IPS-15b (cell line): ENCODE measurements around the gene LMTK3.

Source experiments
- H3K27me3 ChIP-seq: one replicate; pipeline ENCODE4 v1.6.1; 2013; ENCODE audit warnings: low read length; ENCODE audit not compliant: control insufficient read depth, insufficient read depth
- H3K36me3 ChIP-seq: one replicate; pipeline ENCODE4 v1.6.1; 2013; ENCODE audit warnings: low read length; ENCODE audit not compliant: control insufficient read depth, insufficient read depth
- H3K4me1 ChIP-seq: one replicate; pipeline ENCODE4 v1.6.1; 2013; ENCODE audit warnings: mild to moderate bottlenecking, low read length; ENCODE audit not compliant: control insufficient read depth, insufficient read depth
- H3K4me3 ChIP-seq: one replicate; pipeline ENCODE4 v1.5.1; 2013; ENCODE audit warnings: low read depth, low read length
- H3K9ac ChIP-seq: one replicate; pipeline ENCODE4 v1.6.1; 2013; ENCODE audit warnings: low read depth, mild to moderate bottlenecking, low read length
- H3K9me3 ChIP-seq: one replicate; pipeline ENCODE4 v1.6.1; 2013; ENCODE audit warnings: mild to moderate bottlenecking, low read length; ENCODE audit not compliant: control insufficient read depth, insufficient read depth

Gene LMTK3

DNA sequence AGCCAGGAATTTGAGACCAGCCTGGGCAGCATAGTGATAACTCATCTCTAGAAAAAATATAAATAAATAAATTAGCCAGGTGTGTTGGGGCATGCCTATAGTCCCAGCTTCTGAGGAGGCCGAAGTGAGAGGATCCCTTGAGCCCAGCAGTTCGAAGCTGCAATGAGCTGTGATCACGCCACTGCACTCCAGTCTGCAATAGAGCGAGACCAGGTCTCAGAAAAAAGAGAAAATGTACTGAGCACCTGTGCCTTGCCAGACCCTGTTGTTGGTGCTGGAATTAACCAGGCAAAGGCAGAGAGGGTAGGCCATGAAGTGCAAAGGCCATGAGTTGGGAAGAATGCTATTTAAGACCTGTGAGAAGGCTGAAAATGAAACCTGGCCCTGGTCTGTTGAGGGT is 39.8 kb downstream of the LMTK3 start:
- H3K9ac ChIP-seq: no peak overlapping the region
- peaks cover 2% of the 10 kb centered on the region for H3K4me1 ChIP-seq
- peaks cover 62% of the 10 kb centered on the region for H3K36me3 ChIP-seq

DNA sequence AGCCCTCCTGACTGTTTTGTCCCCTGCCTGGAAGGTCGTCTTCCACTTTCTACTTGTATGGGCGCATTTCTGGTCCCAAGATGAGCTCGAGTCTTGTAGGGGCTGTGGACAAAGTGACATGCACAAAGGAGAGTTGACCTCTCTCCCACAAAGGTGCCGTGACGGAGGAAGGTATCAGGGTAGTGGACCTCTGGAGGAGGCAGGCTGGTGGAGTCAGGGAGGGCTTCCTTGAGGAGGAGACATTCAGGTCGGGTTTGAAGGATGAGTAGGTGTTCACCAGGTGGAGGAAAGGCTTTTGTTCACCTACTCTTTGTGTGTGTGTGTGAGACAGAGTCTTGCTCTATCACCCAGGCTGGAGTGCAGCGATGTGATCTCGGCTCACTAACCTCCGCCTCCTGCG is 40.8 kb downstream of the LMTK3 start:
- H3K4me3 ChIP-seq: no peak overlapping the region
- H3K36me3 ChIP-seq: peaks cover 53% of the 10 kb centered on the region
- H3K9ac ChIP-seq: no peak overlapping the region
- no peaks in the 10 kb centered on the region for H3K9me3 ChIP-seq
- no peaks in the 10 kb centered on the region for H3K27me3 ChIP-seq
- peaks cover 2% of the 10 kb centered on the region for H3K4me1 ChIP-seq

More for the DNA sequence above, 39.8 kb downstream of the LMTK3 start:
- H3K27me3 ChIP-seq: no peaks in the 10 kb centered on the region
- no peaks in the 10 kb centered on the region for H3K9me3 ChIP-seq
- H3K4me3 ChIP-seq: no peak overlapping the region

DNA sequence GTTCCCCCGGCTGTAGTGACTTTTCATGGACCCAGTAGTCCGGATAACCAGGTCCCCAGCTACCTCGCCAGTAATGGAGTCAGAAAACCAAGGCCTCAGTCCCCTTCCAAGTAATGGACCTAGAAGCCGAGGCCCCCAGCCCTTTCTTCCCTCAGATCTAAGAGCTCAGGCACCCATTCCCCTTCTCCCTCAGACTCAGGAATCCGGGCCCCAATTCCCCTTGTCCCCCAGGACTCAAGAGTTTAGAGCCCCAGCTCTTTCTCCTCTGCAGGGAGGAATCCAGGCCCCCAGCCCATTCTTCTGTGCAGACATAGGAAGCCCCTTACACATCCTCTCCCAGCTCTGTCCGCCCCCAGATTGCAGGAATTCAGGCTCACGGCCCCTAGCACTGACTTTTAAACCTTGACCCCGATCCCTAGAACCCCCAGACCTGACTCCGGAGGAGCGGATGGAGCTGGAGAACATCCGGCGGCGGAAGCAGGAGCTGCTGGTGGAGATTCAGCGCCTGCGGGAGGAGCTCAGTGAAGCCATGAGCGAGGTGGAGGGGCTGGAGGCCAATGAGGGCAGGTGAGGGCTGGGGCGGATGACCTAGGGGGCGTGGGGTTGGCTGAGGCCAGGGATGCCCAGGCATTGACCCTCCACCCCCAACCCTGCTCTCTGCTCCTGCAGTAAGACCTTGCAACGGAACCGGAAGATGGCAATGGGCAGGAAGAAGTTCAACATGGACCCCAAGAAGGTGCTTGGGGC is 41.5 kb downstream of the LMTK3 start:
- H3K9ac ChIP-seq: no peak overlapping the region
- peak overlapping the region; percentile 85 for H3K4me3 ChIP-seq
- H3K27me3 ChIP-seq: no peaks in the 10 kb centered on the region
- H3K4me1 ChIP-seq: peaks cover 2% of the 10 kb centered on the region
- H3K36me3 ChIP-seq: peaks cover 45% of the 10 kb centered on the region
- no peaks in the 10 kb centered on the region for H3K9me3 ChIP-seq

DNA sequence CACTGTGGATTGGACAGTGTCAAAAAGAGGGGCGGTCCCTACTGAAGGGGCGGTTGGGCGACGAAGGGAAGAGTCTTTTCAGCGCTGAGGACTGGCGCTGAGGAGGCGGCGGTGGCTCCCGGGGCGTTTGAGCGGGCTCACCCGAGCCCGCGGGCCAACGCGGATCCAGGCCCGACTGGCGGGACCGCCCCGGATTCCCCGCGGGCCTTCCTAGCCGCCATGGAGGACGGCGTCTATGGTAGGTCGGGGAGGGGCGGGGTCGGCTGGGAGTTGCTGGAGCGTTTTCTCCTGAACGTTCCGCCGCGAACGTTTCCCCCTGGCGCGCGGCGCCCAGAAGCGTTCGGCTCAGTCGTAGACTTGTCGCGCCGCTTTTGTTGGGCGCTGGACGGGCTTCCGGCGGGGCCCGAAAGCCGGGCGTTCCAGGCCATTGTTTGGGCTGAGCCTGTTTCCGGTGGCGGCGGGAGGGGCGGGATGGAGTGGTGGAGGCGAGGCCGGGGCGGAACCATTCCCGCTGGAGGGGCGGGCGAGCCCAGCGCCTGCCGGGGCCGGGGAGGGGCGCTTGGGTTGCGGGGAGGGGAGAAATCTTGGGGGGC is 42.2 kb downstream of the LMTK3 start, which contains the start of gene CYTH2:
Gene CYTH2, plus strand, starts transcription at position 81 of the 593 bp plus-strand sequence. Its CDS starts 139 bp downstream, at position 220.
- Histone ChIP-seq H3K4me3 (peak within 1 kb of the TSS; percentile 85), H3K9ac (peak within 1 kb of the TSS; percentile 92), H3K9me3 (no peaks in the 10 kb centered on the region), H3K36me3 (peaks cover 39% of the 10 kb centered on the region), H3K4me1 (peaks cover 2% of the 10 kb centered on the region), H3K27me3 (no peaks in the 10 kb centered on the region)

DNA sequence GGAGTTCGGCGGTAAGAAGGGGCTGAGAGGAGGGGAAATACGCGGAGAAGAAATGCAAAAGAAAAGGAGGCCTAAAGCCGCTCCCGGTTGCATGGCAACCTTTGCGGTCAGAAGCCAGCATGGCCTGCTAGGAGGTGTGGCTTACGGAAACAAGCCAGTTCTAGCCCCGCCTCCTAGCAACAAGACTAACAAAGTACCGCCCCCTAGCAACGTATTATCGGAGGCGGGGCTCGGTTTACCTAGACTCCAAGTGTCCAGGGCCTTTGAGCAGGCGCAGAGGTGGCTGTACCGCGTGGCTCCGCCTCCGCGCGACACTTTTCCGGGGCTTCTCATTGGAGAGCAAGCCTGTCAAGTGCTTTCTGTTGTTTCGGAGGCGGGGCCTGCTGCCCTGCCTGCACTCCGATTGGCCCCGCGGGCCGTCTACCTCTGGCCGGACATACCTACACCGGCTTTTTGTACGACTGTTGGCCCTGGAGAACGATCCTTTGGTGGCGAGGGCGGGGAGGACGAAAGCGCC is 42.8 kb downstream of the LMTK3 start:
- Histone ChIP-seq H3K36me3 (peaks cover 34% of the 10 kb centered on the region), H3K4me3 (peak overlapping the region; percentile 85), H3K4me1 (peaks cover 2% of the 10 kb centered on the region), H3K27me3 (no peaks in the 10 kb centered on the region), H3K9ac (no peak overlapping the region), H3K9me3 (no peaks in the 10 kb centered on the region)

DNA sequence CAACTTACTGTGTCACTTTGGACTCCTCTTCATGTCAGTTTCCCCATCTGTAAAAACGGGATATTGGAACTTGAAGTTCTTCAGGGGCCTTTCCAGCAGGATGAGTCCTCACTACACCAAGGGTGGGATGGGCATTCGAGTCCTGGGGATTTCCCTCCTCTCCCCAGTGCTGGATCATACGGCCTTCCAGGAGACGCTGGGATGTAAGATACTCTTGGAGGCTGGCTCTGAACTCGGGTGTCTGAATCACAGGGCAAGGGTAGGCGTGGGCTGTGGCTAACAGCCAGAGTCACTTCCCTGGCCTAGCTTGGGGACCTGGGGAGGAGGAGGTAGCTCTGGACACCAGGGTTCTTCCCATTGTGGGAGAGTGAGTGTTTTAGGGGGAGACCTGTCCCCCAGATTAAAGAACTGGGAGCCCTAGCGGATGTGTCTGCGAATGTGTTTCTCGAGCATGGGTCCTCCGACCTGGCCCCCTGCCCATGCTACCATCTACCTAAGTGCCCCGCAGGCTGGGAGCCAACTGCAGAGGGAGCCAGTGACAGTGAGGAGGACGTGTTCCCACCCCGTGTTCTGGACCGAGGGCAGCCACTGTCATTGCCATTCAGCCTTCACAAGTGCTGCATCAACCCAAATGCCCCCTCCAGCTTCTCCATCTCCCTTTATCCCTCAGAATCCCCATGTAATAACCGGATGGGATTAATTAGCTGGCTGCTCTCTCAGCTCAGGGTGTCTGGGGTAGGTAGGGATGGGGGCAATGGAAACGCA is 44.9 kb downstream of the LMTK3 start:
- Histone ChIP-seq H3K9me3 (no peaks in the 10 kb centered on the region), H3K27me3 (no peaks in the 10 kb centered on the region), H3K4me3 (no peak overlapping the region)

DNA sequence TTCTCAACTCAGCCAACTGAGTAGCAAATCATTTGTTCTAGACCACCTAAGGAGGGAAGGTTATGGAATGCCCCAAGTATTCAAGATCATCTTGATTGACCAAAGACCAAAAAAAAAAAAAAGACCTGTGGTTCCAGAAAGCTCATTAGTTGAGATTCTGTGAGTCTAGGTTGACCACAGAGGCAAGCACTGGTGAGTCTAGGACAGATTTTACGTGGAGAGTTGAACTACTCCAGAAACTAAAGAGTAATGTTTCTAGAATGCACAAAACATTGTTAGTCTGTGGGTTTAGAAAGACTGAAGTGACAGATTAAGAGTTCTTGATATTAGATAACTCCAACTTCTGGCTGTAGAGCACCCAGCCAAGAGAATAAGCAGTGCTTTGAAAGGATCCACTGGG is 46.4 kb downstream of the LMTK3 start:
- H3K27me3 ChIP-seq: no peaks in the 10 kb centered on the region
- no peak overlapping the region for H3K9ac ChIP-seq
- peaks cover 2% of the 10 kb centered on the region for H3K4me1 ChIP-seq
- H3K9me3 ChIP-seq: no peaks in the 10 kb centered on the region
- no peak overlapping the region for H3K4me3 ChIP-seq
- peaks cover 7% of the 10 kb centered on the region for H3K36me3 ChIP-seq

More for the DNA sequence above, 44.9 kb downstream of the LMTK3 start:
- Histone ChIP-seq H3K36me3 (peaks cover 21% of the 10 kb centered on the region), H3K9ac (no peak overlapping the region), H3K4me1 (peaks cover 2% of the 10 kb centered on the region)

DNA sequence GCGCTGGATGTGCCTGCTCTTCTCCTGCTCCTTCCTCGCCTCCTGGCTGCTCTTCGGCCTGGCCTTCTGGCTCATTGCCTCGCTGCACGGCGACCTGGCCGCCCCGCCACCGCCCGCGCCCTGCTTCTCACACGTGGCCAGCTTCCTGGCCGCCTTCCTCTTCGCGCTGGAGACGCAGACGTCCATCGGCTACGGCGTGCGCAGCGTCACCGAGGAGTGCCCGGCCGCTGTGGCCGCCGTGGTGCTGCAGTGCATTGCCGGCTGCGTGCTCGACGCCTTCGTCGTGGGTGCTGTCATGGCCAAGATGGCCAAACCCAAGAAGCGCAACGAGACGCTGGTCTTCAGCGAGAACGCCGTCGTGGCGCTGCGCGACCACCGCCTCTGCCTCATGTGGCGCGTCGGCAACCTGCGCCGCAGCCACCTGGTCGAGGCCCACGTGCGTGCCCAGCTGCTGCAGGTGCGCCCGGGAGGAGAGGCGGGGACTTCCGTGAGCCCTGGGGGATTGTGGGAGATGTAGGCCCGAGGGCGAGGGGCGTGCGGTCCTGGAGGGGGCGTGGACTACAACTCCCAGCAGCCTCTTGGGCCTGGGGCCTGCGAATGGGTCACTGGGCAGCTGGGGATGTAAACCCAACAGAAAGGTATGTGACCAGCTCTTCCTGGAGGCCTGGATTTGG is 49.5 kb downstream of the LMTK3 start:
- no peaks in the 10 kb centered on the region for H3K4me1 ChIP-seq
- H3K36me3 ChIP-seq: peaks cover 5% of the 10 kb centered on the region
- no peaks in the 10 kb centered on the region for H3K27me3 ChIP-seq
- no peak overlapping the region for H3K9ac ChIP-seq
- H3K4me3 ChIP-seq: no peak overlapping the region
- H3K9me3 ChIP-seq: no peaks in the 10 kb centered on the region

DNA sequence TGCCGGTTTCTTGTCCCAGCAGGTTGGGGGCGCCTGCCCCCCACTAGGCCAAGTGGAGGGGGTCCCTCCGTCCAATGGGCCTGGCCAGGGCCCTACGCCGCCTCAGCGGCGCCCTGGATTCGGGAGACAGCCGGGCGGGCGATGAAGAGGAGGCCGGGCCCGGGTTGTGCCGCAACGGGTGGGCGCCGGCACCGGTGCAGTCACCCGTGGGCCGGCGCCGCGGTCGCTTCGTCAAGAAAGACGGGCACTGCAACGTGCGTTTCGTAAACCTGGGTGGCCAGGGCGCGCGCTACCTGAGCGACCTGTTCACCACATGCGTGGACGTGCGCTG is 50.0 kb downstream of the LMTK3 start:
- Histone ChIP-seq H3K36me3 (peaks cover 5% of the 10 kb centered on the region), H3K27me3 (no peaks in the 10 kb centered on the region), H3K4me3 (no peak overlapping the region), H3K4me1 (no peaks in the 10 kb centered on the region), H3K9ac (no peak overlapping the region), H3K9me3 (no peaks in the 10 kb centered on the region)

DNA sequence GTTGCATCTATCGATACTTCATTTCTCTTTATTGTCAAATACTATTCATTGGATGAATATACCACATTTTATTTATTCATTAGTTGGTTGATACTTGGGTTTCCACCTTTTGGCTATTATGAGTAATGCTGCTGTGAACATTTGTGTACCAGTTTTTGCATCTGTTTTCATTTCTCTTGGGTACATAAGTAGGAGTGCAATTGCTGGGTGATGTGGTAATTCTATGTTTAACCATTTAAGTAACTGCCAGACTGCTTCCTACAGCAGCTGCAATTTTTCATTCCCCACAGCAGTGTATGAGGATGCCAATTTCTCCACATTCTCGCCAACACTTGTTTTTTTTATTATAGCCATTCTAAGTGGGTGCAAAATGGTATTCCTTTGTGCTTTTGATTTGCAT is 53.6 kb downstream of the LMTK3 start:
- Histone ChIP-seq H3K36me3 (peaks cover 28% of the 10 kb centered on the region), H3K9ac (no peak overlapping the region), H3K4me3 (no peak overlapping the region), H3K4me1 (no peaks in the 10 kb centered on the region), H3K9me3 (no peaks in the 10 kb centered on the region), H3K27me3 (no peaks in the 10 kb centered on the region)

DNA sequence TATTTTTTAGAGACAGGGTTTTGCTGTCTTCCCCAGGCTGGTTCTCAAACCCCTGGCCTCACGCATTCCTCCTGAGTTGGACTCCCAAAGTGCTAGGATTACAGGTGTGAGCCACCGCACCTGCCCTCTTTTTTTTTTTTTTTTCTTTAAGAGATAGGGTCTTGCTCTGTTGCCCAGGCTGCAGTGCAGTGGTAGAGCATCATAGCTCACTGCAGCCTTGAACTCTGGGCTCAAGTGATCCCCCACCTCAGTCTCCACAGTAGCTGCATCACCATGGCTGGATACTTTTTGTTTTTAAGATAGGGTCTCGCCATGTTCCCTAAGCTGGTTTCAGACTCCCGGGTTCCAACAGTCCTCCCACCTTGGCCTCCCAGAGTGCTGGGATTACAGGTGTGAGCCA is 54.8 kb downstream of the LMTK3 start:
- peaks cover 33% of the 10 kb centered on the region for H3K36me3 ChIP-seq
- no peak overlapping the region for H3K4me3 ChIP-seq
- H3K9me3 ChIP-seq: no peaks in the 10 kb centered on the region
- no peaks in the 10 kb centered on the region for H3K27me3 ChIP-seq
- no peak overlapping the region for H3K9ac ChIP-seq
- no peaks in the 10 kb centered on the region for H3K4me1 ChIP-seq
